ENCODE results near the gene TCEA2. TPM values are rescaled to one million over a fixed set of nuclear protein-coding genes. Genes with fewer than 3 reads are reported as not detected.

TCEA2 gene
- total and polyA plus RNA-seq, 2 of the 13 experiments (the other 11 are each of a cell fraction or from before 2014, with no cell fraction given): 28.1 to 33.7 TPM

DNA sequence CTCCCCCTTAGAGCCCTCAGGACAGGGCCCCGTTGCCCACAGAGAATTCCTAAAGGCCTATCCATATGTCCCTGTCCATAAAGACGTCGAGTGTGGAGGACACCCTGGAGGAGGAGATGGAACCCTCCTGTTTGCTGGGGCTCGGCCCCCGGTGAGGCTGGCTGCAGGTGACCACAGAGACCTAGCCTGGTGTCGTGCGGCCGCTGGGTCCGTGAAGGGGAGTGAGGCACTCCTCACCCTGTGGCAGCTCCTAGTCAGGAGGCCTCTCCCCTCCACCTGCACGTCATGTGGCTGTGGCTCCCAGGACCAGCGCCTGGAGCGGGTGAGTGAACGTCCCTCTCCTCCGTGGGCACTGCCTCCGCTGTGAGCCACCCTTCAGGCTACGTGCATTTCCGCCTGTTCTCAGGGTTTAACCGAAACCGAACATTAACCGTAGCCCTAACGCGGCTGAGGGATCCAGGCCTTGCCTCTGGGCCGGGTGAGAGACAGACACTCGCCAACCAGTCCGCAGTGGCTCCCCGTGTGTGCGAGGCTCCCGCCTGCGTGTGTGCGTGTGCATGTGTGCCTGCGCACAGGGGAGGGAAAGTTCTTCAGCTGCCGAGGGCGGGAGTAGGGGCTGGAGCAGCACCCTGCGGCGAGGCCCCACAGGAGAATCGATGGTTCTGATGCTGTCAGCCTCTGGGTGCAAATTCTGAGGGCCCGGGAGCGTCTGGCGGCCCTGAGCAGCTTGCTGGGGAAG is 5.9 kb upstream of the TCEA2 start (continued):
- peak; percentile 61; the same call in 1 of the 2 replicates for TF ChIP-seq ZSCAN25 (CRISPR knock-in tag; IDR thresholded peaks at IDR 0.05)
- TF ChIP-seq ZNF720 (CRISPR knock-in tag; IDR thresholded peaks at IDR 0.05): no peak; the same call in 1 of the 2 replicates
- TF ChIP-seq KMT2A (CRISPR knock-in tag; IDR thresholded peaks at IDR 0.05): no peak
- peak; percentile 34; the same call in 1 of the 2 replicates for TF ChIP-seq SP2 (CRISPR knock-in tag; IDR thresholded peaks at IDR 0.05)
- peak; percentile 11 for TF ChIP-seq NFATC3 (CRISPR knock-in tag; IDR thresholded peaks at IDR 0.05)
- no peak for TF ChIP-seq NAIF1 (CRISPR knock-in tag; IDR thresholded peaks at IDR 0.05; ENCODE audit: borderline replicate concordance)
- peak; percentile 6 for TF ChIP-seq PHF5A (CRISPR knock-in tag; IDR thresholded peaks at IDR 0.05; ENCODE audit: low read depth, unreplicated experiment)
- TF ChIP-seq DR1 (CRISPR knock-in tag; IDR thresholded peaks at IDR 0.05): peak; percentile 45; the same call in 1 of the 2 replicates
- no peak for TF ChIP-seq NPAS2 (CRISPR knock-in tag; IDR thresholded peaks at IDR 0.05; ENCODE audit: borderline replicate concordance)
- TF ChIP-seq SIX4 (CRISPR knock-in tag; IDR thresholded peaks at IDR 0.05): no peak
- 0 out of 2 replicates have a peak, but pooled peaks have one; percentile 42 for TF ChIP-seq ARID2 (CRISPR knock-in tag; IDR thresholded peaks at IDR 0.05; ENCODE audit: borderline replicate concordance)
- TF ChIP-seq SRSF9 (IDR thresholded peaks at IDR 0.05; ENCODE audit: borderline replicate concordance, insufficient read depth, low read depth, low read length, poor library complexity, severe bottlenecking): no peak
- TF ChIP-seq, protein P1, sequence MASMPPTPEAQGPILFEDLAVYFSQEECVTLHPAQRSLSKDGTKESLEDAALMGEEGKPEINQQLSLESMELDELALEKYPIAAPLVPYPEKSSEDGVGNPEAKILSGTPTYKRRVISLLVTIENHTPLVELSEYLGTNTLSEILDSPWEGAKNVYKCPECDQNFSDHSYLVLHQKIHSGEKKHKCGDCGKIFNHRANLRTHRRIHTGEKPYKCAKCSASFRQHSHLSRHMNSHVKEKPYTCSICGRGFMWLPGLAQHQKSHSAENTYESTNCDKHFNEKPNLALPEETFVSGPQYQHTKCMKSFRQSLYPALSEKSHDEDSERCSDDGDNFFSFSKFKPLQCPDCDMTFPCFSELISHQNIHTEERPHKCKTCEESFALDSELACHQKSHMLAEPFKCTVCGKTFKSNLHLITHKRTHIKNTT (CRISPR knock-in tag; IDR thresholded peaks at IDR 0.05): no peak
- no peak; the same call in 1 of the 2 replicates for TF ChIP-seq ZNF780A (CRISPR knock-in tag; IDR thresholded peaks at IDR 0.05)
- no peak for TF ChIP-seq KDM4B (CRISPR knock-in tag; IDR thresholded peaks at IDR 0.05)
- TF ChIP-seq IRX3 (CRISPR knock-in tag; IDR thresholded peaks at IDR 0.05; ENCODE audit: borderline replicate concordance, low read depth): no peak
- TF ChIP-seq ZNF232 (CRISPR knock-in tag; IDR thresholded peaks at IDR 0.05; ENCODE audit: borderline replicate concordance): peak; percentile 58; the same call in 1 of the 2 replicates
- no peak for TF ChIP-seq BCL6 (CRISPR knock-in tag; IDR thresholded peaks at IDR 0.05)
- TF ChIP-seq, protein P2, sequence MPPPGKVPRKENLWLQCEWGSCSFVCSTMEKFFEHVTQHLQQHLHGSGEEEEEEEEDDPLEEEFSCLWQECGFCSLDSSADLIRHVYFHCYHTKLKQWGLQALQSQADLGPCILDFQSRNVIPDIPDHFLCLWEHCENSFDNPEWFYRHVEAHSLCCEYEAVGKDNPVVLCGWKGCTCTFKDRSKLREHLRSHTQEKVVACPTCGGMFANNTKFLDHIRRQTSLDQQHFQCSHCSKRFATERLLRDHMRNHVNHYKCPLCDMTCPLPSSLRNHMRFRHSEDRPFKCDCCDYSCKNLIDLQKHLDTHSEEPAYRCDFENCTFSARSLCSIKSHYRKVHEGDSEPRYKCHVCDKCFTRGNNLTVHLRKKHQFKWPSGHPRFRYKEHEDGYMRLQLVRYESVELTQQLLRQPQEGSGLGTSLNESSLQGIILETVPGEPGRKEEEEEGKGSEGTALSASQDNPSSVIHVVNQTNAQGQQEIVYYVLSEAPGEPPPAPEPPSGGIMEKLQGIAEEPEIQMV (CRISPR knock-in tag; IDR thresholded peaks at IDR 0.05; ENCODE audit: low read depth): peak; percentile 80; the same call in 1 of the 2 replicates
- TF ChIP-seq ZNF879 (CRISPR knock-in tag; IDR thresholded peaks at IDR 0.05): no peak; the same call in 1 of the 2 replicates
- TF ChIP-seq POLR2A (IDR thresholded peaks at IDR 0.05; ENCODE audit: insufficient read depth in 1 of 2, low read depth in 2 of 2, low read length in 2 of 2): no peak; a peak in 1 of 4 replicates
- no peak for TF ChIP-seq RFX1 (IDR thresholded peaks at IDR 0.05)
- TF ChIP-seq STAT5B (CRISPR knock-in tag; IDR thresholded peaks at IDR 0.05): peak; percentile 9; the same call in 1 of the 2 replicates
- TF ChIP-seq, protein P3, sequence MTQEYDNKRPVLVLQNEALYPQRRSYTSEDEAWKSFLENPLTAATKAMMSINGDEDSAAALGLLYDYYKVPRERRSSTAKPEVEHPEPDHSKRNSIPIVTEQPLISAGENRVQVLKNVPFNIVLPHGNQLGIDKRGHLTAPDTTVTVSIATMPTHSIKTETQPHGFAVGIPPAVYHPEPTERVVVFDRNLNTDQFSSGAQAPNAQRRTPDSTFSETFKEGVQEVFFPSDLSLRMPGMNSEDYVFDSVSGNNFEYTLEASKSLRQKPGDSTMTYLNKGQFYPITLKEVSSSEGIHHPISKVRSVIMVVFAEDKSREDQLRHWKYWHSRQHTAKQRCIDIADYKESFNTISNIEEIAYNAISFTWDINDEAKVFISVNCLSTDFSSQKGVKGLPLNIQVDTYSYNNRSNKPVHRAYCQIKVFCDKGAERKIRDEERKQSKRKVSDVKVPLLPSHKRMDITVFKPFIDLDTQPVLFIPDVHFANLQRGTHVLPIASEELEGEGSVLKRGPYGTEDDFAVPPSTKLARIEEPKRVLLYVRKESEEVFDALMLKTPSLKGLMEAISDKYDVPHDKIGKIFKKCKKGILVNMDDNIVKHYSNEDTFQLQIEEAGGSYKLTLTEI (CRISPR knock-in tag; conservative IDR thresholded peaks at IDR 0.05): no peak
- TF ChIP-seq, protein P4, sequence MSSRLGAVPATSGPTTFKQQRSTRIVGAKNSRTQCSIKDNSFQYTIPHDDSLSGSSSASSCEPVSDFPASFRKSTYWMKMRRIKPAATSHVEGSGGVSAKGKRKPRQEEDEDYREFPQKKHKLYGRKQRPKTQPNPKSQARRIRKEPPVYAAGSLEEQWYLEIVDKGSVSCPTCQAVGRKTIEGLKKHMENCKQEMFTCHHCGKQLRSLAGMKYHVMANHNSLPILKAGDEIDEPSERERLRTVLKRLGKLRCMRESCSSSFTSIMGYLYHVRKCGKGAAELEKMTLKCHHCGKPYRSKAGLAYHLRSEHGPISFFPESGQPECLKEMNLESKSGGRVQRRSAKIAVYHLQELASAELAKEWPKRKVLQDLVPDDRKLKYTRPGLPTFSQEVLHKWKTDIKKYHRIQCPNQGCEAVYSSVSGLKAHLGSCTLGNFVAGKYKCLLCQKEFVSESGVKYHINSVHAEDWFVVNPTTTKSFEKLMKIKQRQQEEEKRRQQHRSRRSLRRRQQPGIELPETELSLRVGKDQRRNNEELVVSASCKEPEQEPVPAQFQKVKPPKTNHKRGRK (CRISPR knock-in tag; IDR thresholded peaks at IDR 0.05): no peak
